Measurements from ENCODE around the gene HGFAC.

DNA sequence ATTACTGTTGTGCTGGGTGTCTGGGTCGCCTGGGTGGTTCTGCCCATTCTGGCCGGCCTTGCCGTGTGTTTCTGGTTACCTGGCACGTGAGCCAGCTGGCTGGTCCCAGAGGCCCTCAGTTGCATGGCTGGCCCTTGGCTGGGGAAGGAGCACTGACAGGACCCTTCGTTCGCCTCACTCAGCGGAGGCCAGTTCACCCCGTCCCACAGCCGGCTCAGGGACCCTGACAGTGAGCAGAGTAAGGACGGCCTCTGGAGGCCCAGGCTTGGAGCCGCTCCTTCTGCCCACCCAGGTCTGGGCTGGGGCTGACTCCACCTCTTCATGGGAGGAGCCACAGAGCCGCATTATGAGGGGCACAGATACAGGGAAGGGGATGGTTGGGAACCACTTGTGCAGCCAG, 20.3 kb upstream of the HGFAC start:
- TF ChIP-seq CTCF (IDR thresholded peaks at IDR 0.05; ENCODE audit: insufficient read depth, low read length) = no peak
- TF ChIP-seq SPI1 (IDR thresholded peaks at IDR 0.05; ENCODE audit: borderline replicate concordance, low read depth) = no peak
- TF ChIP-seq GABPA (IDR thresholded peaks at IDR 0.05; ENCODE audit: low read depth) = no peak
- TF ChIP-seq, protein P1, sequence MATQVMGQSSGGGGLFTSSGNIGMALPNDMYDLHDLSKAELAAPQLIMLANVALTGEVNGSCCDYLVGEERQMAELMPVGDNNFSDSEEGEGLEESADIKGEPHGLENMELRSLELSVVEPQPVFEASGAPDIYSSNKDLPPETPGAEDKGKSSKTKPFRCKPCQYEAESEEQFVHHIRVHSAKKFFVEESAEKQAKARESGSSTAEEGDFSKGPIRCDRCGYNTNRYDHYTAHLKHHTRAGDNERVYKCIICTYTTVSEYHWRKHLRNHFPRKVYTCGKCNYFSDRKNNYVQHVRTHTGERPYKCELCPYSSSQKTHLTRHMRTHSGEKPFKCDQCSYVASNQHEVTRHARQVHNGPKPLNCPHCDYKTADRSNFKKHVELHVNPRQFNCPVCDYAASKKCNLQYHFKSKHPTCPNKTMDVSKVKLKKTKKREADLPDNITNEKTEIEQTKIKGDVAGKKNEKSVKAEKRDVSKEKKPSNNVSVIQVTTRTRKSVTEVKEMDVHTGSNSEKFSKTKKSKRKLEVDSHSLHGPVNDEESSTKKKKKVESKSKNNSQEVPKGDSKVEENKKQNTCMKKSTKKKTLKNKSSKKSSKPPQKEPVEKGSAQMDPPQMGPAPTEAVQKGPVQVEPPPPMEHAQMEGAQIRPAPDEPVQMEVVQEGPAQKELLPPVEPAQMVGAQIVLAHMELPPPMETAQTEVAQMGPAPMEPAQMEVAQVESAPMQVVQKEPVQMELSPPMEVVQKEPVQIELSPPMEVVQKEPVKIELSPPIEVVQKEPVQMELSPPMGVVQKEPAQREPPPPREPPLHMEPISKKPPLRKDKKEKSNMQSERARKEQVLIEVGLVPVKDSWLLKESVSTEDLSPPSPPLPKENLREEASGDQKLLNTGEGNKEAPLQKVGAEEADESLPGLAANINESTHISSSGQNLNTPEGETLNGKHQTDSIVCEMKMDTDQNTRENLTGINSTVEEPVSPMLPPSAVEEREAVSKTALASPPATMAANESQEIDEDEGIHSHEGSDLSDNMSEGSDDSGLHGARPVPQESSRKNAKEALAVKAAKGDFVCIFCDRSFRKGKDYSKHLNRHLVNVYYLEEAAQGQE (IDR thresholded peaks at IDR 0.05; ENCODE audit: insufficient replicate concordance, low read depth) = no peak
- TF ChIP-seq POLR2AphosphoS5 (IDR thresholded peaks at IDR 0.05; ENCODE audit: low read depth) = no peak
